Smooth muscle cell (in vitro differentiated cells): ENCODE measurements around the gene ARIH2. TPM values are rescaled to one million over a fixed set of nuclear protein-coding genes. Genes with fewer than 3 reads are reported as not detected.
"Not testable (repeated sequence)": the region's sequence is repeated elsewhere in the genome, so short reads cannot be mapped to it uniquely, and the experiment has no call there.

ENCODE experiments used
- DNase-seq: peaks from one replicate; lab custom pipeline; 2025; ENCODE audit not compliant: unreplicated experiment; lab: John Stamatoyannopoulos, UW
- H2AFZ ChIP-seq: fragments of 200-600 bp; sonication (generic); 2 replicates; pipeline ENCODE4 v1.6.0; 2016; ENCODE audit warnings: antibody characterized with exemption, low read depth, mild to moderate bottlenecking
- H3F3A ChIP-seq: fragments of 200-600 bp; sonication (generic); 2 replicates; pipeline ENCODE4 v1.6.0; 2017; ENCODE audit warnings: antibody characterized with exemption, low read depth
- H3K27ac ChIP-seq: fragments of 200-600 bp; sonication (generic); 2 replicates; pipeline ENCODE4 v1.5.1; 2016; ENCODE audit warnings: low read depth, mild to moderate bottlenecking
- H3K27me3 ChIP-seq: fragments of 200-600 bp; sonication (generic); 2 replicates; pipeline ENCODE4 v1.6.1; 2016; ENCODE audit warnings: low read depth, mild to moderate bottlenecking
- H3K36me3 ChIP-seq: fragments of 200-600 bp; sonication (generic); 2 replicates; pipeline ENCODE4 v1.5.1; 2016; ENCODE audit warnings: low read depth
- H3K4me1 ChIP-seq: fragments of 200-600 bp; sonication (generic); 2 replicates; pipeline ENCODE4 v1.5.1; 2016; ENCODE audit warnings: low read depth
- H3K4me2 ChIP-seq: fragments of 200-600 bp; sonication (generic); 2 replicates; pipeline ENCODE4 v1.6.0; 2016; ENCODE audit warnings: mild to moderate bottlenecking
- H3K4me3 ChIP-seq: fragments of 200-600 bp; sonication (generic); 2 replicates; pipeline ENCODE4 v1.5.1; 2016; ENCODE audit warnings: mild to moderate bottlenecking
- H3K79me2 ChIP-seq: fragments of 200-600 bp; sonication (generic); 2 replicates; pipeline ENCODE4 v1.6.0; 2016; ENCODE audit warnings: low read depth, mild to moderate bottlenecking
- H3K9ac ChIP-seq: fragments of 200-600 bp; sonication (generic); 2 replicates; pipeline ENCODE4 v1.6.0; 2016; ENCODE audit warnings: low read depth
- H3K9me3 ChIP-seq: fragments of 200-600 bp; sonication (generic); replicated peaks from 2 replicates; pipeline ENCODE4 v1.5.1; 2016; ENCODE audit warnings: low read depth
- H4K20me1 ChIP-seq: fragments of 200-600 bp; sonication (generic); 2 replicates; pipeline ENCODE4 v1.6.0; 2016; ENCODE audit warnings: low read depth
- WGBS: methylation state at CpG from one replicate; pipeline ENCODE4 v1.1.7; 2016; ENCODE audit warnings: low lambda C conversion rate; 5-methylcytosine and 5-hydroxymethylcytosine counted together
- polyA plus RNA-seq: library from polyadenylated mRNA; unstranded; fragments of >200 nt; fragmentation: Nextera tagmentation; extraction: Ambion mirVana; gene quantifications from 2 replicates; pipeline ENCODE4 v1.2.1, GENCODE V29; 2016
- total RNA-seq: library from RNA; depleted of rRNA; stranded (reverse); fragments of >200 nt; gene quantifications from 2 replicates; pipeline ENCODE4 v1.2.3, GENCODE V29; 2014
- TF ChIP-seq, protein P1 (sequence below): fragments of 200-600 bp; sonication (generic); IDR thresholded peaks from 2 replicates; pipeline ENCODE4 v1.5.1; 2017; ENCODE audit warnings: borderline replicate concordance, mild to moderate bottlenecking, antibody characterized with exemption; ENCODE audit not compliant: insufficient read depth, poor library complexity, severe bottlenecking

The ARIH2 gene
- total and polyA plus RNA-seq, 2 experiments from 2014 or later: 39.7 to 43.6 TPM

- H3K27ac ChIP-seq: peak overlapping the region; percentile 90
- H3K79me2 ChIP-seq: peaks cover 41% of the 10 kb centered on the region
- H3K4me3 ChIP-seq: peak overlapping the region; percentile 66
- peaks cover 37% of the 10 kb centered on the region for H4K20me1 ChIP-seq
- H3F3A ChIP-seq: peaks cover 4% of the 10 kb centered on the region
- peak overlapping the region; percentile 91 for H3K4me2 ChIP-seq
- H3K9ac ChIP-seq: peak overlapping the region; percentile 91
- peaks cover 12% of the 10 kb centered on the region for H3K4me1 ChIP-seq
- H3K27me3 ChIP-seq: no peaks in the 10 kb centered on the region
- H3K36me3 ChIP-seq: no peaks in the 10 kb centered on the region
- no peak overlapping the region for H2AFZ ChIP-seq
- TF ChIP-seq, protein P1, sequence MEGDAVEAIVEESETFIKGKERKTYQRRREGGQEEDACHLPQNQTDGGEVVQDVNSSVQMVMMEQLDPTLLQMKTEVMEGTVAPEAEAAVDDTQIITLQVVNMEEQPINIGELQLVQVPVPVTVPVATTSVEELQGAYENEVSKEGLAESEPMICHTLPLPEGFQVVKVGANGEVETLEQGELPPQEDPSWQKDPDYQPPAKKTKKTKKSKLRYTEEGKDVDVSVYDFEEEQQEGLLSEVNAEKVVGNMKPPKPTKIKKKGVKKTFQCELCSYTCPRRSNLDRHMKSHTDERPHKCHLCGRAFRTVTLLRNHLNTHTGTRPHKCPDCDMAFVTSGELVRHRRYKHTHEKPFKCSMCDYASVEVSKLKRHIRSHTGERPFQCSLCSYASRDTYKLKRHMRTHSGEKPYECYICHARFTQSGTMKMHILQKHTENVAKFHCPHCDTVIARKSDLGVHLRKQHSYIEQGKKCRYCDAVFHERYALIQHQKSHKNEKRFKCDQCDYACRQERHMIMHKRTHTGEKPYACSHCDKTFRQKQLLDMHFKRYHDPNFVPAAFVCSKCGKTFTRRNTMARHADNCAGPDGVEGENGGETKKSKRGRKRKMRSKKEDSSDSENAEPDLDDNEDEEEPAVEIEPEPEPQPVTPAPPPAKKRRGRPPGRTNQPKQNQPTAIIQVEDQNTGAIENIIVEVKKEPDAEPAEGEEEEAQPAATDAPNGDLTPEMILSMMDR: no peak
- no peaks in the 10 kb centered on the region for H3K9me3 ChIP-seq
- 10% methylated on average over 32 of the region's 32 CpGs for WGBS
- DNase-seq: no peak
Observed at GRCh38 chr3:49006408-49007067, 87.9 kb downstream of the ARIH2 start.

GRCh38 chr3:49007068-49007770, 88.6 kb downstream of the ARIH2 start, which contains the start of gene WDR6:
WDR6 (plus strand) TSS chr3:49007391; CDS start chr3:49007432, 41 bp downstream.
- peak within 1 kb of the TSS; percentile 65 for H2AFZ ChIP-seq
- WGBS: under 1% methylated on average over 59 of the region's 65 CpGs
- H3K4me2 ChIP-seq: peak within 1 kb of the TSS; percentile 91
- peak within 1 kb of the TSS; percentile 91 for H3K9ac ChIP-seq
- H3K27me3 ChIP-seq: no peaks in the 10 kb centered on the region
- peak within 1 kb of the TSS; percentile 90 for H3K27ac ChIP-seq
- H3K9me3 ChIP-seq: no peaks in the 10 kb centered on the region
- TF ChIP-seq, protein P1: peak; percentile 36
- DNase-seq: peak; percentile 88
- H3F3A ChIP-seq: peaks cover 4% of the 10 kb centered on the region
- H4K20me1 ChIP-seq: peaks cover 43% of the 10 kb centered on the region
- peaks cover 12% of the 10 kb centered on the region for H3K4me1 ChIP-seq
- no peaks in the 10 kb centered on the region for H3K36me3 ChIP-seq
- peak within 1 kb of the TSS; percentile 66 for H3K4me3 ChIP-seq
- peaks cover 48% of the 10 kb centered on the region for H3K79me2 ChIP-seq

DNA sequence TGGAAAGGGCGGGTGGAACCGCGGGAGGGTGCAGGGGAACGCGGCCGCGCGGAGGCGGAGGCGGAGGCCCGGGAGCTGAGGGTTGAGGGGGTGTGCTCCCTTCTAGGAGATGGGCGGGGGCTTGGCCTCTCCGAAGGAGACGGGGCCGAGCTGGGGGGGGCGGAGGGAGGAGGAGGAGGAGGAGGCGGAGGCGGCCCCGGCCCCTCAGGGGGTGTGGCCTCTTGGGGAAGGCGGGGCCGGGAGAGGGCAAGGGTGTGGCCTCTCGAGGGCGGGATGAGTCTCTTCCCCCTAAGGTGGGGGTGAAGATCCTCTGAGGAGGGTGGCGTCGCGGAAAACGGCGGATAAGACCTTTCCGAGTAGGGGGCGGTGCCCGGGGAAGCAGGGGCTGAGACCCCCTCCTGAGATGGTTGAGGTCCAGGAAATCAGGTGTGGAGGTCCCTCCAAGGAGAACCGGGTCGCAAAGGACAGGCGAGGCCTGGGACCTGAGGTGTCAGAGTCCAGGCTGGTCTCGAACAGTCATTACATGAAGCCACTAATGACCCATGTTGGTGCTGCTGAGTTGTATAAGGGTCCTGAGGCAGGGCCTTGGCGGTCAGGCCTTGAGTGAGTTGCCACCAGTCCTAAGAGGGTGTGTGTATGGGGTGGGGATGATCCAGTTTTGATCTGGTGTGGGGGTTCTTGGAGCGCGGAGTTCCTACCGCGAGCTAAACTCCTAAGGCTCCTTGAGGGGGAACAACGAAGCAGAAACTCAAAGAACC, 89.3 kb downstream of the ARIH2 start:
- Histone ChIP-seq H2AFZ (peak overlapping the region; percentile 65), H3K4me3 (peak overlapping the region; percentile 66), H3K79me2 (peaks cover 56% of the 10 kb centered on the region), H3K27ac (peak overlapping the region; percentile 90), H3K4me2 (peak overlapping the region; percentile 91), H4K20me1 (peaks cover 51% of the 10 kb centered on the region), H3F3A (peaks cover 4% of the 10 kb centered on the region), H3K27me3 (no peaks in the 10 kb centered on the region), H3K9me3 (no peaks in the 10 kb centered on the region), H3K36me3 (no peaks in the 10 kb centered on the region), H3K4me1 (peaks cover 12% of the 10 kb centered on the region), H3K9ac (peak overlapping the region; percentile 91)
- 28% methylated on average over 22 of the region's 41 CpGs for WGBS
- DNase-seq: peak; percentile 83
- TF ChIP-seq, protein P1: no peak

GRCh38 chr3:49008627-49009026, 90.0 kb downstream of the ARIH2 start:
- not testable (repeated sequence) for H3K9ac ChIP-seq
- whole genome bisulfite sequencing: 89% methylated on average over 5 of the region's 5 CpGs
- H3K79me2 ChIP-seq: peaks cover 59% of the 10 kb centered on the region

More at GRCh38 chr3:49008627-49009026, 90.0 kb downstream of the ARIH2 start:
- DNase-seq, H3K36me3 ChIP-seq, H2AFZ ChIP-seq, H3K9me3 ChIP-seq, H3K27me3 ChIP-seq, H3F3A ChIP-seq: not testable (repeated sequence)
- Histone ChIP-seq H3K4me1 (peaks cover 12% of the 10 kb centered on the region), H3K27ac (peak overlapping the region; percentile 20), H3K4me3 (peak overlapping the region; percentile 66), H3K4me2 (peak overlapping the region; percentile 91), H4K20me1 (peaks cover 57% of the 10 kb centered on the region)
